GM21423 (cell line): Measurements from ENCODE around the gene SLC39A11.
"Not testable (repeated sequence)": the region's sequence is repeated elsewhere in the genome, so short reads cannot be mapped to it uniquely, and the experiment has no call there.

Source experiments
- ATAC-seq: cut with Tn5 transposase; IDR thresholded peaks from one replicate; pipeline ENCODE4 v1.9.1; 2021; ENCODE audit warnings: mild to moderate bottlenecking, moderate library complexity; ENCODE audit not compliant: unreplicated experiment

Gene SLC39A11

DNA sequence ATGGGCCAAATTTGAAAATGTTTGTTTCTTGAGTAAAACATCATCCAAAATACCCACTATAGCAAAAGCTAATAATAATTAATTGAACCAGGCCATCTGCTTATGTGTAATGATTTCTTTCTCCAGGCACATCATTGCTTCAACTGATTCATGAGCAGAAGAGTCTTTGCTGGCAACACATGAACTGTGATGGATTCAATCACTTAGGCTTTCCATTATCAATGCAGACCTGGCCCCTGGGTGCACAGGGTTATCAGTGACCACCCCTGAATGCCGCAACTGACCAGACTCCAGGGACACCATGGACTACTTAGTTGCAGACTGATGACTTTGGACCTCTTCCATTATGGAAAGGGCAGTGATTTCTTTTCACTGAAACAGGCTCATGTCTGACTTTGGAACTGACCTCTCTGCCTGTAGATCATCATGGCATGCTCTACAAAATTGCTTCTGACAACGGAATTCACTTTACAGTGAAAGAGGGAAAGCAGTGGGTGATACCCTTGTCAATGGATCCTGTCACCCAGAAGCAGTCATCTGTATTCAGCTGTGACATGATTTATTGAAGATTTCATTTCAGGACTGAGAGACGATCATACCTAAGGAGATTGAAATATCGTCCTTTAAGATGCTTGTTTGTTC lies 448.8 kb downstream of the SLC39A11 start:
- ATAC-seq: no peak

DNA sequence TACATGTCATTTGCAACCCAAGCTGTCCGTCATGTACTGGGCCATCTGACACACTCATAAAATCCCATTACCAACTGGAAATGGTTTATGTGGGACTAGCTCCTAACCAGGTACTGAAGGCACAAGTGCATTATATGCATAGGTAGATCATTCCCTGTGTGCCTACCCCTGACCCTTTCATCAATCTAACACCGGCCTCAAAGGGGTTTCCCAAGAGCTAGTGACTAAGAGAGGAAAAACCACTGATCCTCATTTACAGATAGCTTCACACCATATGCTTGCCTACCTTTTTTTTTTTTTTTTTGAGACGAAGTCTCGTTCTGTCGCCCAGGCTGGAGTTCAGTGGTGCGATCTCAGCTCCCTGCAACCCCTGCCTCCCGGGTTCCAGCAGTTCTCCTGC lies 449.8 kb downstream of the SLC39A11 start:
- no peak for ATAC-seq

GRCh38 chr17:72640415-72641165 lies 451.9 kb downstream of the SLC39A11 start:
- no peak for ATAC-seq

DNA sequence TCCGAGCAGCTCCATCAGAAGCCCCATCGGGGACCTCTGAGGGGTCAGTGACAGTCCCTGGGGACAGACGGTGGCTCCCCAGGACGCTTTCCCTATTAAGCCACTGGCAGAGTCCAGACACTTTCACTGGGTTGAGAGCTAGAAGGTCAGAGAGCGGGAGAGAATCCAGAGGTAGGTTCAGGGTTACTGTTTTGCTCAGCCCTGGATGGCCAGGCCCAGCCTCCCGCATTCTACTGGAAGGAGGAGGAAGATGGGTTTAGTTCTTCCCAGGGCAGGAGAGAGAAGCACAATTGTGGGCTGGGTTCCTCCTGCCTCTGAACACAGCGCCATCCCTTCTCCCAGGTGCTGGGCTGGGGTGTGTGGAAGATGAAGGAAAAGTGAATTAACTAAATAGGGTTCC lies 452.8 kb downstream of the SLC39A11 start:
- no peak for ATAC-seq

DNA sequence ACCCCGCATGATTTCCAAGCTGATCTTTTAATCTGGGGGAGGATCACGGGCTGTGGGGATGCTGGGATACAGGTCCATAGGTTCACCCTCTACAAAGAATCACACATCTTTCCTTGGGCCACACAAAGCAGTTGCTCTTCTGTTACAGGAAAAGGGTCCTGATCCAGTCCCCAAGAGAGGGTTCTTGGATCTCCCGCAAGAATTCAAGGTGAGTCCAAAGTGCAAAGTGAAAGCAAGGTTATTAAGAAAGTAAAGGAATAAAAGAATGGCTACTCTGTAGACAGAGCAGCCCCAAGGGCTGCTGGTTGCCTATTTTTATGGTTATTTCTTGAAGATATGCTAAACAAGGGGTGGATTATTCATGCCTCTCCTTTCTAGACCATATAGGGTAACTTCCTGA lies 453.6 kb downstream of the SLC39A11 start:
- ATAC-seq: not testable (repeated sequence)

- no peak for ATAC-seq
Observed at GRCh38 chr17:72635034-72635635, 457.4 kb downstream of the SLC39A11 start.

GRCh38 chr17:72634621-72635020 lies 457.9 kb downstream of the SLC39A11 start:
- no peak for ATAC-seq

GRCh38 chr17:72631949-72632684 lies 460.4 kb downstream of the SLC39A11 start:
- no peak for ATAC-seq

DNA sequence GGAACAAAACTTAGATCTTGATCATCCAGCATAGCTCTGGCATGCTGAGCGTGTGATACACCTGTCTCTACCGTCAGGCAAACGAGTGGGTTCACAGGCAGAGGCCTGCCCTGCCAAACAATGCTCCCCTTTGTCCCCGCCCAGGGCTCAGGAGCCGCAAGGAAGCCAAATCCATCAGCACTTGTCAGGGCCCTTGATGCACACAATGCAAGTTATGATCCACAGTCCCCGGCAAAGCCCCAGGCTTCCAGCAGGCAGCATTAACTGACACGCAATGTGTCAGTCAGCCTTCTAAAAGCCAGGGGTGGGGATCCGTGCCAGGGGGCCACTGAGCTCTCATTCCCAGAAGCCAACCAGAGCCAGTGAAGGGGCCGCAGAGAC lies 460.9 kb downstream of the SLC39A11 start:
- ATAC-seq: no peak

GRCh38 chr17:72624652-72625051 lies 467.8 kb downstream of the SLC39A11 start:
- no peak for ATAC-seq

DNA sequence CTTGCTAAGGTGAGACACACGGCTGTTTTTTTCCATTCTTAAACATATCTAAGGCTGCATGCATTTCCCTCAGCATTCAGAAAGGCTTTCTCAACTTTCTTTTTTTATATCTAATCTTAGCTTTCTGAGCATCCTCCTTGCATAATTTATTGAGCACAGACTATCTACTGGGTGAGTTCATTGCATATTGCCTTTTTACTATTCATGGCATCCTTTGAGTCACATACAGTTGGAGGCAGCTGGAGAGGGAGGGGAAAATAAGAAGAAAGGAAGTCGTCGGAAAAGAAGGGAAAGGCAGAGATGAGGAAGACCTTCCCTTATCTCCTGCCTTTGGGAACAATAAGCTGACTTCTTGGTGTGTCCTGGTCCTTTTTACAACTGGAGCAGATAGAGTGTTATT lies 468.3 kb downstream of the SLC39A11 start:
- ATAC-seq: no peak

- no peak for ATAC-seq
Observed at GRCh38 chr17:72622661-72623433, 469.6 kb downstream of the SLC39A11 start.

DNA sequence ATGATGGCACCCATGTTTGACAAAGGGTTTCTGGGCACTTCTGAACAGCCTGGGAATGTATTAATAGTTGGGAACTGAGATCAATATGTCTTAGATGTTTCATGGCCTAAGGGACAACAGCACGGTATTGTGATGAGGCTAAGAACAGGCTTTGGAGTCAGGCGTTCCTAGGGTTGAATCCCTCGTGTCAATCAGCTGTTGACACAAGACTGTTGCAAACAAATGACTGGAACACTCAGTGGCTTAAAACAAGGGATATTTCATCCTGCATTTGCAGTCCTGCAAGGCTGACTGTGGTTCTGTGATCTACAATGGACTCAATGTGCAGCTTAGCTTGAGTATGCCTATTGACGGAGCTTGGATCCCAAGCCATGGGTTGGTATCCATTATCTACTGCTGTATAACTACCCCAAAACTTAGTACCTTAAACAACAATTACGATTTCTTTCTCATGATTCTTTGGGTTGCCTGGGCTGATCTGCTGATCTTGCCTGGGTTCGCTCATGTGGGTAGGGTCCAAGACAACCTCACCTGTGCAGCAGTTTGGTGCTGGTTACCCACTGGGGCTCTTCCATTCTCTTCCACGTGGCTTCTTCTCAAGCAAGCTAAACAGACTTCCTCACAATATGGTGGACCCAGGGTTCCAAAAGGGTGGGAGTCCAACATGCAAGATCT lies 472.4 kb downstream of the SLC39A11 start:
- no peak for ATAC-seq

DNA sequence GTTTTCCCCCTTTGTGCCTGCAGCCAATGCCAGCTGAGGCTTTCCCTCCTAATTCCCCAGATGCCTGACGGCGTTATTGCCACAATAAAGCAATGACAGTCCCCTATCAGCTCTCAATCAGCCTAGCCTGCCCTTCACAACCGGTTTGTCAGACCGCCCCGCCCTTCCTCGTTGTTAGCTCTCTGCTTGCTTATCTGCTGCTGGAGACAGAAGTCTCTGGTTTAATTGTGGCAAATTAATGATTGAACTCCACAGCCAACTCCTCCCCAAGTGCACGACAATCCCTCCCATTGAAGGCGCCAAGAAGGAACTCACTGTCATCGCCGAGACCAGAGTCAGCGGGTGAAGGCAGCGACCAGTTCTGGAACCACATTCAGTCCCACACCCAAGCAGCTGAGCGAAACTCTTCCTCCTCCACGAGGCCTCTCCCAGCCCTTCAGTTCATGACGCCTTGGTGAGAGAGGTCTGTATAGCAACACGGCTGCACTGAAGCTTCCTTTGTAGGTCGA lies 474.4 kb downstream of the SLC39A11 start:
- peak; percentile 76 for ATAC-seq

DNA sequence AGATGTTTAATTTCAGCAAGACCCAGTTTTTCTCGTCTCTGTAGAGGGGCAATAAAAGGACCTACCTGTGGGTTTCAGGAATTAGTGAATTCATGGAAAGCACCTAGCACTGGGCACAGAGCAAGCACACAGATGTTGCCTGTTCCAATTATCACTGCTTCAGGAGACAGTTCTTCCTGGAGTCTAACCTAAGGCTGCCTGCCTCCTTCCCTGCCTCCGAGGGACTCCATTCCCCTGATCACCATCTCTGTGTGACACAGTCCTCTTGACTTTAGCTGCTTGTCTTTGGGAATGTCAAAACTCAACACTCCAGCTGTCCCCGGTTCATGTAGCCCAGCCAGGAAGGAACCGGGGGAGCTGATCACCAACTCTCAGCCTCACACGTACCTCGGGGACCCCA lies 474.9 kb downstream of the SLC39A11 start:
- no peak for ATAC-seq

GRCh38 chr17:72616447-72616846 lies 476.0 kb downstream of the SLC39A11 start:
- no peak for ATAC-seq

- ATAC-seq: no peak
Observed at GRCh38 chr17:72615627-72615991, 476.9 kb downstream of the SLC39A11 start.

DNA sequence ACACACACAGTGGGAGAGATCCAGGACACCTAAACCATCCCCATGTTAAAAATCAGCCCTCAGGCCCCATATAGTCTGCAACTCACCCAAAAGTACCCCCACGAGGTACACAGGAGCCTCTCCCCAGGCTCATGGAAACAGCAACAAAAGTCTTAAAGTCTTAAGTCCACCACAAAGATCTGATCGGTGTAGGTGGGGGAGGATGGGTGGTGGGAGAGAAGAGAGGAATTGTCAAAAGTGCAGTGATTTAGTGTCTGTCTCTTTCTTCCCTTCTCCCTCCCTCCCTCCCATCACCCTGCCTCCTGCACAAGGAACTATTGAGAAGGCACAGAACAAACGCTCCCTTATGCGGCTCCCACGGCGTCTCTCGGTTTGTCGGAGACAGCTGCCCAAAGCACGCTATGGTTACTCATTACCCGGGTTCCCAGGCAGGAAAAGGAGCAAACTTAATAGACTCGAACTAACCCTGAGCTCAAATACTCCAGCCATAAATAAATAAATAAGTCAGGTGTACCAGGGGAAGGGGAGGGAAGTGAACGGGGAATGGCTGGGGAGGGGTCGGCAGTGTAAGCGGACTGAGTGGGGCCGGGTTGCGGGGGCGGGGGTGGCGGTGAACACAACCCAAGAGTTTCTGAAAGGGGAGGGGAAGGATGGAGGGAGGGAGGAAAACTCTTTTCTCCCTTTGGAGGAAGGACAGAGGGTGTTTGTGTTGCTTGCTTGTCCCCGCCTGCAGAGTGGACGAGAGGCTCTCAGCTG lies 477.4 kb downstream of the SLC39A11 start:
- ATAC-seq: no peak

DNA sequence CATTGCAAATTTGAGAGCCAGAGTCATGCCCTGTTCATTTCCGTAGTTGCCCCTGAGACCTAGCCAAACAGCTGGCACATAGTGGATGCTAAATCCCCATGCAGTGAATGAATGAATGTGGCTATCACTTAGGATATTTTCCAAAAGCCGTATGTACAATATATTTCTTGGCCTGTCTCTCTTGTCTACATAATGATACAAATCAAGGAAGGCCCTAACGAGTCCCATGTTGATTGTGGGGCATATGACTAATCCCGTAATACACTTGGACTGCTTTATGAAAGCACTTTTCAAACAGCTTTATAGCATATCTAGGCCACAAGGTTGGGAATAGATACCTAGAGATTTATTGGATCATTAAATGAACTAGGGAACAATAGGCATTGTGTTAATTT lies 478.0 kb downstream of the SLC39A11 start:
- ATAC-seq: no peak
